OCI-LY7 (cell line): ENCODE results near the gene KLF11.

Experiments used
- EZH2phosphoT487 ChIP-seq: fragments of 200-600 bp; sonication (generic); IDR thresholded peaks from 2 replicates; pipeline ENCODE4 v1.6.1; 2018; ENCODE audit warnings: low read depth, borderline replicate concordance, mild to moderate bottlenecking, mixed run types, antibody characterized with exemption, low read length, moderate library complexity, mixed read lengths
- TF ChIP-seq, protein P1 (sequence below): fragments of 200-600 bp; sonication (generic); conservative IDR thresholded peaks from 2 replicates; pipeline ENCODE4 v1.5.1; 2014; ENCODE audit warnings: mild to moderate bottlenecking, antibody characterized with exemption, low read length, moderate library complexity, mixed read lengths

GRCh38 chr2:10083046-10083445 is 39.7 kb downstream of the KLF11 start:
- TF ChIP-seq, protein P1, sequence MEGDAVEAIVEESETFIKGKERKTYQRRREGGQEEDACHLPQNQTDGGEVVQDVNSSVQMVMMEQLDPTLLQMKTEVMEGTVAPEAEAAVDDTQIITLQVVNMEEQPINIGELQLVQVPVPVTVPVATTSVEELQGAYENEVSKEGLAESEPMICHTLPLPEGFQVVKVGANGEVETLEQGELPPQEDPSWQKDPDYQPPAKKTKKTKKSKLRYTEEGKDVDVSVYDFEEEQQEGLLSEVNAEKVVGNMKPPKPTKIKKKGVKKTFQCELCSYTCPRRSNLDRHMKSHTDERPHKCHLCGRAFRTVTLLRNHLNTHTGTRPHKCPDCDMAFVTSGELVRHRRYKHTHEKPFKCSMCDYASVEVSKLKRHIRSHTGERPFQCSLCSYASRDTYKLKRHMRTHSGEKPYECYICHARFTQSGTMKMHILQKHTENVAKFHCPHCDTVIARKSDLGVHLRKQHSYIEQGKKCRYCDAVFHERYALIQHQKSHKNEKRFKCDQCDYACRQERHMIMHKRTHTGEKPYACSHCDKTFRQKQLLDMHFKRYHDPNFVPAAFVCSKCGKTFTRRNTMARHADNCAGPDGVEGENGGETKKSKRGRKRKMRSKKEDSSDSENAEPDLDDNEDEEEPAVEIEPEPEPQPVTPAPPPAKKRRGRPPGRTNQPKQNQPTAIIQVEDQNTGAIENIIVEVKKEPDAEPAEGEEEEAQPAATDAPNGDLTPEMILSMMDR, result no peak
- no peak for TF ChIP-seq EZH2phosphoT487
